HCT116 (cell line): Measurements from ENCODE around the gene UBN1. TPM values are rescaled to one million over a fixed set of nuclear protein-coding genes. Genes with fewer than 3 reads are reported as not detected.

Experiments used
- CEBPB ChIP-seq: IDR thresholded peaks from 2 replicates; pipeline ENCODE4 v1.6.1; 2012; ENCODE audit warnings: low read depth
- EZH2phosphoT487 ChIP-seq: fragments of 200-600 bp; IDR thresholded peaks from 2 replicates; pipeline ENCODE4 v1.6.1; 2018; ENCODE audit warnings: antibody characterized with exemption, borderline replicate concordance
- JUND ChIP-seq: IDR thresholded peaks from 2 replicates; pipeline ENCODE4 v1.6.1; 2012
- RAD21 ChIP-seq: IDR thresholded peaks from 2 replicates; pipeline ENCODE4 v1.6.1; 2012; ENCODE audit warnings: low read depth, mild to moderate bottlenecking
- SIN3A ChIP-seq: IDR thresholded peaks from 2 replicates; pipeline ENCODE4 v1.6.1; 2012; ENCODE audit warnings: low read depth
- SRF ChIP-seq: IDR thresholded peaks from 2 replicates; pipeline ENCODE4 v1.6.1; 2012; ENCODE audit warnings: low read depth
- TCF7L2 ChIP-seq: IDR thresholded peaks from 2 replicates; pipeline ENCODE4 v1.7.0; 2011; ENCODE audit warnings: borderline replicate concordance, inconsistent platforms; ENCODE audit not compliant: insufficient read depth, insufficient read length; ENCODE audit errors: extremely low read depth
- ZFX ChIP-seq: fragments of 450-650 bp; IDR thresholded peaks from 2 replicates; pipeline ENCODE4 v1.6.1; 2017
- total RNA-seq: library from RNA; stranded (reverse); gene quantifications from one replicate; pipeline ENCODE4 v1.2.1, GENCODE V29; 2021; ENCODE audit not compliant: unreplicated experiment
- TF ChIP-seq, protein P1 (sequence below), 3 experiments: fragments of 200-600 bp in 1 of 3; sonication (generic) in 1 of 3; IDR thresholded peaks in 2 of 3; conservative IDR thresholded peaks in 1 of 3; 2 replicates each; pipeline ENCODE4 v1.5.1; 2012 to 2017; ENCODE audit warnings: low read depth in 2 of 3, low read length in 2 of 3, antibody characterized with exemption in 1 of 3, borderline replicate concordance in 1 of 3, control low read depth in 1 of 3, mild to moderate bottlenecking in 1 of 3, mixed read lengths in 1 of 3, mixed run types in 1 of 3, moderate library complexity in 1 of 3; ENCODE audit not compliant: insufficient read depth in 1 of 3
- TF ChIP-seq, protein P2 (sequence below): IDR thresholded peaks from 2 replicates; pipeline ENCODE4 v1.6.1; 2011; ENCODE audit warnings: mild to moderate bottlenecking, low read length, moderate library complexity; ENCODE audit not compliant: insufficient replicate concordance; ENCODE audit errors: extremely low read depth
- TF ChIP-seq, protein P3 (sequence below): IDR thresholded peaks from 2 replicates; pipeline ENCODE4 v1.6.1; 2012

Gene UBN1
- total RNA-seq, 1 experiment from 2014 or later = 31.9 TPM

DNA sequence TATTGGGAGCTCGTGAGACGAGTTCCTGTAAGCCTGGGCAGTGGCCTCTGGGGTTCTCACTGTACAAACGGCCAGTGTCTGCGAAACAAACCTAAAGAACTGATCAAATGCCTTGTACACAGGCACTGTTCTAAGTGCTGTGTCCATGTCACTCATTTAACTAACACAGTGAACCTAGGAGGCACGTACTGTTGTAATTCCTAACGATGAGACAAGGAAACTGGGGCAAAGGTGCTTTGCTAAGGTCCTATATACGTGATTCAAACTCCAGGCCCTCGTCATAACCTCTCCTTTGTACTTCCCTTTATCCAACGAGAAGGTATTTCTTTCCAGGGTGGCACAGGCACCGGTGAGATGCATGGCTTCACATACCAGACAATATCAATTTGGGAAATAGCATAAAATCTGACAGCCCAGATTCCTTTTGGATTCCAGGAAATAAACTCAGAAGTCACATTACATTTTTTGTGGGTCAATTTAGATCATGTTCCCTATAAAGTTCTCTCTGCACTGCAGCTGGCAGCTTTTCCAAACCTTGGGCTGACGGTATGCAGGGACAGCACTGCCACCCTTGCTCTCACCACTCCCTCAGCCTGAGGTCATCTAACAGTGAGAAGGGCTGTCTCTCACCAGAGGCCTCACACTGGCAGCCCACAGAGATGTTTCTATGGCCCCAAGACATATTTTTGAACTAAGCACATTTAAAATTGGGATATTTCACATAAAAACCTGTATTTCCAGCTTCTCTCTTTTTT is 18.5 kb upstream of the UBN1 start (continued):
- TF ChIP-seq, protein P1, sequence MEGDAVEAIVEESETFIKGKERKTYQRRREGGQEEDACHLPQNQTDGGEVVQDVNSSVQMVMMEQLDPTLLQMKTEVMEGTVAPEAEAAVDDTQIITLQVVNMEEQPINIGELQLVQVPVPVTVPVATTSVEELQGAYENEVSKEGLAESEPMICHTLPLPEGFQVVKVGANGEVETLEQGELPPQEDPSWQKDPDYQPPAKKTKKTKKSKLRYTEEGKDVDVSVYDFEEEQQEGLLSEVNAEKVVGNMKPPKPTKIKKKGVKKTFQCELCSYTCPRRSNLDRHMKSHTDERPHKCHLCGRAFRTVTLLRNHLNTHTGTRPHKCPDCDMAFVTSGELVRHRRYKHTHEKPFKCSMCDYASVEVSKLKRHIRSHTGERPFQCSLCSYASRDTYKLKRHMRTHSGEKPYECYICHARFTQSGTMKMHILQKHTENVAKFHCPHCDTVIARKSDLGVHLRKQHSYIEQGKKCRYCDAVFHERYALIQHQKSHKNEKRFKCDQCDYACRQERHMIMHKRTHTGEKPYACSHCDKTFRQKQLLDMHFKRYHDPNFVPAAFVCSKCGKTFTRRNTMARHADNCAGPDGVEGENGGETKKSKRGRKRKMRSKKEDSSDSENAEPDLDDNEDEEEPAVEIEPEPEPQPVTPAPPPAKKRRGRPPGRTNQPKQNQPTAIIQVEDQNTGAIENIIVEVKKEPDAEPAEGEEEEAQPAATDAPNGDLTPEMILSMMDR (IDR thresholded peaks at IDR 0.05 in 2 of 3, conservative IDR thresholded peaks at IDR 0.05 in 1 of 3; ENCODE audit: borderline replicate concordance in 1 of 3, insufficient read depth in 1 of 3, low read depth in 2 of 3, low read length in 2 of 3) = no peak
- TF ChIP-seq, protein P2, sequence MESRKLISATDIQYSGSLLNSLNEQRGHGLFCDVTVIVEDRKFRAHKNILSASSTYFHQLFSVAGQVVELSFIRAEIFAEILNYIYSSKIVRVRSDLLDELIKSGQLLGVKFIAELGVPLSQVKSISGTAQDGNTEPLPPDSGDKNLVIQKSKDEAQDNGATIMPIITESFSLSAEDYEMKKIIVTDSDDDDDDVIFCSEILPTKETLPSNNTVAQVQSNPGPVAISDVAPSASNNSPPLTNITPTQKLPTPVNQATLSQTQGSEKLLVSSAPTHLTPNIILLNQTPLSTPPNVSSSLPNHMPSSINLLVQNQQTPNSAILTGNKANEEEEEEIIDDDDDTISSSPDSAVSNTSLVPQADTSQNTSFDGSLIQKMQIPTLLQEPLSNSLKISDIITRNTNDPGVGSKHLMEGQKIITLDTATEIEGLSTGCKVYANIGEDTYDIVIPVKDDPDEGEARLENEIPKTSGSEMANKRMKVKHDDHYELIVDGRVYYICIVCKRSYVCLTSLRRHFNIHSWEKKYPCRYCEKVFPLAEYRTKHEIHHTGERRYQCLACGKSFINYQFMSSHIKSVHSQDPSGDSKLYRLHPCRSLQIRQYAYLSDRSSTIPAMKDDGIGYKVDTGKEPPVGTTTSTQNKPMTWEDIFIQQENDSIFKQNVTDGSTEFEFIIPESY = no peak
- TF ChIP-seq SRF = no peak
- TF ChIP-seq EZH2phosphoT487 = no peak
- TF ChIP-seq SIN3A = no peak
- no peak for TF ChIP-seq ZFX
- TF ChIP-seq CEBPB = no peak
- no peak for TF ChIP-seq TCF7L2
- TF ChIP-seq, protein P3, sequence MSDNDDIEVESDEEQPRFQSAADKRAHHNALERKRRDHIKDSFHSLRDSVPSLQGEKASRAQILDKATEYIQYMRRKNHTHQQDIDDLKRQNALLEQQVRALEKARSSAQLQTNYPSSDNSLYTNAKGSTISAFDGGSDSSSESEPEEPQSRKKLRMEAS = no peak
- TF ChIP-seq RAD21 = no peak
- TF ChIP-seq JUND = no peak
- TF ChIP-seq, all 23 proteins: peak for 0
